HFFc6 (cell line): ENCODE data around the gene MYH11. TPM values are rescaled to one million over a fixed set of nuclear protein-coding genes. Genes with fewer than 3 reads are reported as not detected.

Experiments
- DNase-seq: peaks from one replicate; pipeline ENCODE4 v3.0.0-alpha.2; 2018
- H3K27ac Mint-ChIP-seq: 2 replicates; pipeline ENCODE4 v1.8.0; 2020; ENCODE audit warnings: mild to moderate bottlenecking, mixed read lengths
- H3K27me3 Mint-ChIP-seq: 2 replicates; pipeline ENCODE4 v1.8.0; 2021; ENCODE audit warnings: mild to moderate bottlenecking, moderate library complexity, mixed read lengths; ENCODE audit not compliant: insufficient read depth
- H3K36me3 Mint-ChIP-seq: 2 replicates; pipeline ENCODE4 v1.8.0; 2021; ENCODE audit warnings: low read depth, mixed read lengths
- H3K4me1 Mint-ChIP-seq: 2 replicates; pipeline ENCODE4 v1.8.0; 2020; ENCODE audit warnings: low read depth, mixed read lengths
- H3K4me3 Mint-ChIP-seq: 2 replicates; pipeline ENCODE4 v1.8.0; 2020; ENCODE audit warnings: mild to moderate bottlenecking, moderate library complexity, mixed read lengths
- H3K9me3 Mint-ChIP-seq: 2 replicates; pipeline ENCODE4 v1.8.0; 2020; ENCODE audit warnings: mild to moderate bottlenecking, mixed read lengths
- CTCF ChIP-seq: fragments of 200-600 bp; sonication (generic); IDR thresholded peaks from 2 replicates; pipeline ENCODE4 v1.5.0; 2021; ENCODE audit warnings: antibody characterized with exemption, mild to moderate bottlenecking
- total RNA-seq, 6 experiments: library from RNA; stranded (reverse); fragmentation: NEBNext Ultra II Directional; extraction: Animal tissue kit (Norgen Biotek cat#: 25700); gene quantifications; 2 replicates in 1 of 6; 3 replicates in 5 of 6; pipeline ENCODE4 v1.2.3, GENCODE V29; 2021

Gene MYH11
- total RNA-seq, 6 experiments from 2014 or later, result 0.02 to 0.23 (median 0.21) TPM; not detected in 2

GRCh38 chr16:15703029-15703736, 153.6 kb downstream of the MYH11 start:
- Mint-ChIP-seq H3K4me1 (peaks cover 22% of the 10 kb centered on the region), H3K27me3 (no peaks in the 10 kb centered on the region; the same call in 1 of the 2 replicates), H3K9me3 (no peaks in the 10 kb centered on the region), H3K36me3 (peaks cover 15% of the 10 kb centered on the region; the same call in 1 of the 2 replicates), H3K27ac (peak overlapping the region; percentile 48), H3K4me3 (no peak overlapping the region)
- no peak for DNase-seq
- TF ChIP-seq CTCF, result no peak

GRCh38 chr16:15701975-15702970, 154.6 kb downstream of the MYH11 start:
- Mint-ChIP-seq H3K36me3 (peaks cover 15% of the 10 kb centered on the region; the same call in 1 of the 2 replicates), H3K4me1 (peaks cover 22% of the 10 kb centered on the region), H3K27me3 (no peaks in the 10 kb centered on the region; the same call in 1 of the 2 replicates), H3K27ac (peak overlapping the region; percentile 48), H3K4me3 (no peak overlapping the region), H3K9me3 (no peaks in the 10 kb centered on the region)
- peak; percentile 50 for DNase-seq
- no peak for TF ChIP-seq CTCF

- peaks cover 22% of the 10 kb centered on the region for H3K4me1 Mint-ChIP-seq
- H3K27ac Mint-ChIP-seq, result no peak overlapping the region
- no peaks in the 10 kb centered on the region; the same call in 1 of the 2 replicates for H3K27me3 Mint-ChIP-seq
- no peak overlapping the region for H3K4me3 Mint-ChIP-seq
- no peak for TF ChIP-seq CTCF
- H3K36me3 Mint-ChIP-seq, result peaks cover 15% of the 10 kb centered on the region; the same call in 1 of the 2 replicates
- no peak for DNase-seq
- no peaks in the 10 kb centered on the region for H3K9me3 Mint-ChIP-seq
These were observed 155.5 kb downstream of the MYH11 start for GRCh38 chr16:15701367-15701766.

GRCh38 chr16:15699819-15700218, 157.0 kb downstream of the MYH11 start:
- DNase-seq, result no peak
- Mint-ChIP-seq H3K36me3 (peaks cover 14% of the 10 kb centered on the region; the same call in 1 of the 2 replicates), H3K9me3 (no peaks in the 10 kb centered on the region)

More at GRCh38 chr16:15699819-15700218, 157.0 kb downstream of the MYH11 start:
- no peaks in the 10 kb centered on the region; the same call in 1 of the 2 replicates for H3K27me3 Mint-ChIP-seq
- H3K4me3 Mint-ChIP-seq, result no peak overlapping the region
- no peak for TF ChIP-seq CTCF
- H3K4me1 Mint-ChIP-seq, result peaks cover 22% of the 10 kb centered on the region
- no peak overlapping the region for H3K27ac Mint-ChIP-seq
